NCI-H2171 treated with DMSO at 0.1 percent for 48 hours (cell line): ENCODE data around the gene PPP4R3B.
"Not testable (repeated sequence)": the region's sequence is repeated elsewhere in the genome, so short reads cannot be mapped to it uniquely, and the experiment has no call there.

Experiments used
- DNase-seq: peaks from one replicate; lab custom pipeline; 2025; lab: John Stamatoyannopoulos, UW

Gene PPP4R3B

GRCh38 chr2:55595536-55595935 is 21.9 kb downstream of the PPP4R3B start:
- DNase-seq: no peak

GRCh38 chr2:55592130-55592529 is 25.3 kb downstream of the PPP4R3B start:
- no peak for DNase-seq

- DNase-seq: no peak
Measured at GRCh38 chr2:55590810-55591440, 26.5 kb downstream of the PPP4R3B start.

GRCh38 chr2:55585451-55586080 is 31.9 kb downstream of the PPP4R3B start:
- no peak for DNase-seq

- DNase-seq: no peak
Measured at GRCh38 chr2:55581874-55582547, 35.4 kb downstream of the PPP4R3B start.

GRCh38 chr2:55581435-55581834 is 36.0 kb downstream of the PPP4R3B start:
- no peak for DNase-seq

- not testable (repeated sequence) for DNase-seq
Measured at GRCh38 chr2:55569002-55569401, 48.4 kb downstream of the PPP4R3B start.

GRCh38 chr2:55567298-55567697 is 50.1 kb downstream of the PPP4R3B start:
- no peak for DNase-seq

GRCh38 chr2:55565613-55566012 is 51.8 kb downstream of the PPP4R3B start:
- DNase-seq: no peak

- no peak for DNase-seq
Measured at GRCh38 chr2:55560855-55561254, 56.6 kb downstream of the PPP4R3B start.

GRCh38 chr2:55556809-55557208 is 60.6 kb downstream of the PPP4R3B start:
- no peak for DNase-seq

- no peak for DNase-seq
Measured at GRCh38 chr2:55555977-55556376, 61.4 kb downstream of the PPP4R3B start.

GRCh38 chr2:55553321-55553720 is 64.1 kb downstream of the PPP4R3B start:
- DNase-seq: no peak

GRCh38 chr2:55550368-55551102 is 66.9 kb downstream of the PPP4R3B start:
- no peak for DNase-seq

- DNase-seq: not testable (repeated sequence)
Measured at GRCh38 chr2:55547679-55548078, 69.7 kb downstream of the PPP4R3B start.

GRCh38 chr2:55547001-55547400 is 70.4 kb downstream of the PPP4R3B start:
- no peak for DNase-seq

- no peak for DNase-seq
Measured at GRCh38 chr2:55530539-55531081, 86.8 kb downstream of the PPP4R3B start.

- DNase-seq: no peak
Measured at GRCh38 chr2:55526174-55526573, 91.2 kb downstream of the PPP4R3B start.

- no peak for DNase-seq
Measured at GRCh38 chr2:55524884-55525437, 92.5 kb downstream of the PPP4R3B start.

- peak; percentile 47 for DNase-seq
Measured at GRCh38 chr2:55519938-55520885, 97.2 kb downstream of the PPP4R3B start.

- DNase-seq: peak; percentile 31
Measured at GRCh38 chr2:55518841-55519165, 98.6 kb downstream of the PPP4R3B start.
